HepG2 (cell line): ENCODE results near the gene FLYWCH1. TPM values are rescaled to one million over a fixed set of nuclear protein-coding genes. Genes with fewer than 3 reads are reported as not detected.
A peak's percentile ranks its signal among the peaks of the same experiment; 100 is the strongest.

Source experiments
- ATAC-seq: fragments of 200-7000 bp; cut with Tn5 transposase; 3 replicates; pipeline ENCODE4 v1.9.1; 2020; ENCODE audit warnings: mild to moderate bottlenecking, moderate library complexity
- BruUV-seq: library from RNA; stranded (reverse); fragments of 400-500 nt; replicated peaks from 2 replicates; lab custom pipeline; 2021; lab: Mats Ljungman, UMichigan
- CTCF ChIA-PET: fragments of 300-600 bp; formaldehyde crosslinking; extraction: SDS; loops from one replicate; lab custom pipeline; 2021; ENCODE audit warnings: low total read pairs, inconsistent platforms, low intra/inter-chr PET ratio; lab: Yijun Ruan, JAX
- POLR2A ChIA-PET: fragments of 350-600 bp; sonication (Branson Sonifier 250); formaldehyde crosslinking; loops from one replicate; lab custom pipeline; 2020; ENCODE audit warnings: antibody characterized with exemption, inconsistent platforms; lab: Yijun Ruan, JAX
- DNase-seq: peaks from one replicate; pipeline ENCODE4 v3.0.0-alpha.2; 2015; ENCODE audit warnings: low spot score
- FAIRE-seq: peaks from 3 replicates; lab custom pipeline; 2011; peaks lifted over from hg19 to GRCh38; lab: Jason Lieb, UNC
- H2AFZ ChIP-seq: one replicate; pipeline ENCODE4 v1.6.1; 2011; ENCODE audit warnings: low read length, inconsistent platforms
- H3K27ac ChIP-seq: fragments of 300-600 bp; 3 replicates; pipeline ENCODE4 v1.8.0; 2011; ENCODE audit warnings: mixed run types, mild to moderate bottlenecking, mixed read lengths, low read length, inconsistent platforms; ENCODE audit not compliant: insufficient read depth; ENCODE audit errors: extremely low read length
- H3K27me3 ChIP-seq, 2 experiments: fragments of 200-600 bp in 1 of 2; 2 replicates in 1 of 2; 3 replicates in 1 of 2; pipeline versions ENCODE4 v1.6.0 to v1.8.0; 2011; ENCODE audit warnings: low read length in 2 of 2, mild to moderate bottlenecking in 2 of 2, moderate library complexity in 2 of 2, inconsistent platforms in 1 of 2; ENCODE audit not compliant: insufficient read depth in 2 of 2, control insufficient read depth in 1 of 2
- H3K36me3 ChIP-seq, 2 experiments: fragments of 200-600 bp in 1 of 2; replicated peaks in 1 of 2; 2 replicates in 1 of 2; 3 replicates in 1 of 2; pipeline versions ENCODE4 v1.5.1 to v1.8.0; 2011; ENCODE audit warnings: low read length in 2 of 2, inconsistent platforms in 1 of 2; ENCODE audit not compliant: insufficient read depth in 2 of 2, control insufficient read depth in 1 of 2
- H3K4me1 ChIP-seq: 2 replicates; pipeline ENCODE4 v1.5.1; 2012; ENCODE audit warnings: low read length, inconsistent platforms; ENCODE audit not compliant: insufficient read depth
- H3K4me2 ChIP-seq: 2 replicates; pipeline ENCODE4 v1.6.0; 2011; ENCODE audit warnings: low read depth, low read length, inconsistent platforms
- H3K4me3 ChIP-seq, 3 experiments: fragments of 200-600 bp in 1 of 3; sonication (generic), shearing (Covaris generic) in 1 of 3; replicated peaks in 1 of 3; 2 replicates each; pipeline ENCODE4 v1.5.1; 2011 to 2016; ENCODE audit warnings: low read length in 3 of 3, inconsistent platforms in 2 of 3, low read depth in 2 of 3, mild to moderate bottlenecking in 2 of 3, control low read depth in 1 of 3, mixed read lengths in 1 of 3; ENCODE audit not compliant: insufficient read depth in 1 of 3
- H3K79me2 ChIP-seq: one replicate; pipeline ENCODE4 v1.6.1; 2011; ENCODE audit warnings: low read length, inconsistent platforms; ENCODE audit not compliant: insufficient read depth
- H3K9ac ChIP-seq: 2 replicates; pipeline ENCODE4 v1.6.0; 2011; ENCODE audit warnings: mild to moderate bottlenecking, low read depth, low read length, inconsistent platforms; ENCODE audit not compliant: insufficient read depth
- H3K9me3 ChIP-seq: 2 replicates; pipeline ENCODE4 v1.5.1; 2012; ENCODE audit warnings: mild to moderate bottlenecking, low read length
- H4K20me1 ChIP-seq: 2 replicates; pipeline ENCODE4 v1.6.0; 2011; ENCODE audit warnings: inconsistent platforms, mild to moderate bottlenecking, low read length, moderate library complexity; ENCODE audit not compliant: insufficient read depth
- BRF2 ChIP-seq: sonication (generic); formaldehyde crosslinking; IDR thresholded peaks from 2 replicates; pipeline ENCODE4 v1.8.1; 2022; ENCODE audit warnings: mild to moderate bottlenecking, missing genetic modification reagents
- KDM5A ChIP-seq: fragments of 200-600 bp; sonication (generic); IDR thresholded peaks from 2 replicates; pipeline ENCODE4 v1.7.0; 2018; ENCODE audit warnings: antibody characterized with exemption, mild to moderate bottlenecking, low read length, borderline replicate concordance
- KLF13 ChIP-seq: sonication (generic); formaldehyde crosslinking; IDR thresholded peaks from 2 replicates; pipeline ENCODE4 v1.4.0; 2020; ENCODE audit warnings: mild to moderate bottlenecking, missing genetic modification reagents
- MIER3 ChIP-seq: IDR thresholded peaks from 2 replicates; pipeline ENCODE4 v1.6.1; 2016; ENCODE audit warnings: missing compliant biosample characterization, borderline replicate concordance
- NRL ChIP-seq: sonication (generic); formaldehyde crosslinking; IDR thresholded peaks from 2 replicates; pipeline ENCODE4 v1.5.0; 2020; ENCODE audit warnings: missing genetic modification reagents, mild to moderate bottlenecking, moderate library complexity, borderline replicate concordance
- POLR2G ChIP-seq: fragments of 200-400 bp; formaldehyde crosslinking; IDR thresholded peaks from 2 replicates; pipeline ENCODE4 v1.6.1; 2018; ENCODE audit warnings: mild to moderate bottlenecking, low read depth, low read length, moderate library complexity
- ZC3H13 ChIP-seq: sonication (generic); formaldehyde crosslinking; IDR thresholded peaks from 2 replicates; pipeline ENCODE4 v1.8.1; 2023; ENCODE audit warnings: mild to moderate bottlenecking, missing genetic modification reagents, moderate library complexity
- ZFP36L2 ChIP-seq: sonication (generic); formaldehyde crosslinking; IDR thresholded peaks from 2 replicates; pipeline ENCODE4 v1.4.0; 2020; ENCODE audit warnings: missing genetic modification reagents
- ZFP37 ChIP-seq: sonication (generic); formaldehyde crosslinking; IDR thresholded peaks from 2 replicates; pipeline ENCODE4 v1.4.0; 2020; ENCODE audit warnings: missing genetic modification reagents, borderline replicate concordance
- ZNF547 ChIP-seq: sonication (generic); formaldehyde crosslinking; IDR thresholded peaks from 2 replicates; pipeline ENCODE4 v1.5.1; 2020; ENCODE audit warnings: mild to moderate bottlenecking, missing genetic modification reagents
- ZNF564 ChIP-seq: sonication (generic); formaldehyde crosslinking; IDR thresholded peaks from 2 replicates; pipeline ENCODE4 v1.8.1; 2023; ENCODE audit warnings: mild to moderate bottlenecking, missing genetic modification reagents
- ZNF615 ChIP-seq: sonication (generic); formaldehyde crosslinking; IDR thresholded peaks from 2 replicates; pipeline ENCODE4 v1.5.0; 2020; ENCODE audit warnings: mild to moderate bottlenecking, missing genetic modification reagents, borderline replicate concordance
- ZNF670 ChIP-seq: sonication (generic); formaldehyde crosslinking; IDR thresholded peaks from 2 replicates; pipeline ENCODE4 v1.8.0; 2022; ENCODE audit warnings: mild to moderate bottlenecking, missing genetic modification reagents, borderline replicate concordance
- ZNF883 ChIP-seq: sonication (generic); formaldehyde crosslinking; IDR thresholded peaks from 2 replicates; pipeline ENCODE4 v1.5.1; 2020; ENCODE audit warnings: mild to moderate bottlenecking, missing genetic modification reagents; ENCODE audit errors: not compliant biosample characterization
- WGBS: methylation state at CpG from one replicate; pipeline ENCODE4 v1.1.6; 2017; ENCODE audit warnings: low lambda C conversion rate; 5-methylcytosine and 5-hydroxymethylcytosine counted together
- in situ Hi-C: cut with HindIII; loops from 2 replicates; pipeline ENCODE4 v1.10.0; 2017; ENCODE audit warnings: low pct_unique_long_range_greater_than_20kb; ENCODE audit not compliant: extremely low pct_ligation_motif_present
- intact Hi-C: fragments of 100-400 bp; cut with micrococcal nuclease; formaldehyde crosslinking; loops from one replicate; pipeline ENCODE4 v1.10.0; 2022; ENCODE audit not compliant: unreplicated experiment
- polyA plus RNA-seq, 8 experiments: library from polyadenylated mRNA; depleted of rRNA in 3 of 8; stranded (reverse) in 7 of 8; unstranded in 1 of 8; fragments of >200 nt; fragmentation: Illumina TruSeq in 4 of 8; extraction: Trizol in 4 of 8; gene quantifications; 2 replicates each; pipeline versions ENCODE4 v1.2.1 to v1.2.3, GENCODE V29; 2011 to 2016; ENCODE audit warnings: low read depth in 4 of 8, missing spikeins in 1 of 8, mixed read lengths in 1 of 8; ENCODE audit not compliant: insufficient read depth in 1 of 8
- total RNA-seq, 5 experiments: library from RNA; depleted of rRNA; stranded (reverse); fragments of >200 nt; fragmentation: Illumina TruSeq; extraction: Trizol; gene quantifications; 2 replicates each; pipeline ENCODE4 v1.2.3, GENCODE V29; 2016; ENCODE audit warnings: low read depth in 1 of 5
- TF ChIP-seq, protein P1 (sequence below): sonication (generic); formaldehyde crosslinking; IDR thresholded peaks from 2 replicates; pipeline ENCODE4 v1.5.0; 2020; ENCODE audit warnings: mild to moderate bottlenecking, missing genetic modification reagents, moderate library complexity

The FLYWCH1 gene
- total and polyA plus RNA-seq, 2 of the 13 experiments (the other 11 are each of a cell fraction or from before 2014, with no cell fraction given), result 7.3 to 12.4 TPM

- TF ChIP-seq NRL (CRISPR knock-in tag) (0 out of 2 replicates have a peak, but pooled peaks have one; percentile 59), MIER3 (peak; percentile 76; the same call in 1 of the 2 replicates), KLF13 (CRISPR knock-in tag) (peak; percentile 59; the same call in 1 of the 2 replicates), ZFP37 (CRISPR knock-in tag) (0 out of 2 replicates have a peak, but pooled peaks have one; percentile 18), BRF2 (CRISPR knock-in tag) (0 out of 2 replicates have a peak, but pooled peaks have one; percentile 72)
- TF ChIP-seq, protein P1, sequence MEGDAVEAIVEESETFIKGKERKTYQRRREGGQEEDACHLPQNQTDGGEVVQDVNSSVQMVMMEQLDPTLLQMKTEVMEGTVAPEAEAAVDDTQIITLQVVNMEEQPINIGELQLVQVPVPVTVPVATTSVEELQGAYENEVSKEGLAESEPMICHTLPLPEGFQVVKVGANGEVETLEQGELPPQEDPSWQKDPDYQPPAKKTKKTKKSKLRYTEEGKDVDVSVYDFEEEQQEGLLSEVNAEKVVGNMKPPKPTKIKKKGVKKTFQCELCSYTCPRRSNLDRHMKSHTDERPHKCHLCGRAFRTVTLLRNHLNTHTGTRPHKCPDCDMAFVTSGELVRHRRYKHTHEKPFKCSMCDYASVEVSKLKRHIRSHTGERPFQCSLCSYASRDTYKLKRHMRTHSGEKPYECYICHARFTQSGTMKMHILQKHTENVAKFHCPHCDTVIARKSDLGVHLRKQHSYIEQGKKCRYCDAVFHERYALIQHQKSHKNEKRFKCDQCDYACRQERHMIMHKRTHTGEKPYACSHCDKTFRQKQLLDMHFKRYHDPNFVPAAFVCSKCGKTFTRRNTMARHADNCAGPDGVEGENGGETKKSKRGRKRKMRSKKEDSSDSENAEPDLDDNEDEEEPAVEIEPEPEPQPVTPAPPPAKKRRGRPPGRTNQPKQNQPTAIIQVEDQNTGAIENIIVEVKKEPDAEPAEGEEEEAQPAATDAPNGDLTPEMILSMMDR, result peak; percentile 95
These were observed 7.4 kb upstream of the FLYWCH1 start (continued) for GRCh38 chr16:2904100-2904921.

DNA sequence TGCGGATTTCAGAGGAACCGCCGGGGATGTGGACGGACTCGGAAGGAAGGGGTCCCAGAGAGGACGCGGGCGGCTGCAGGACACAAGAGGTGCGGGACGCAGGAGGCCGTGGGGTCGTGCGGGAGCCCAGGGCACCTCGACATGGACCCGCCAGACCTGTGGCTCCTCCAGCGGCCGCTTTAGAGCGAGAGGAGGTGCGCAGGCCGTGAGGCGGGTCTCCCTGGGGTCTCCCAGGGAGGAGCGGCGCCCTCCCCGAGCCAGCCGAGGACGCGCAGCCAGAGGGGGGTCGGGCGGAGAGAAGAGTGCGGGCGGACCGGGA lies 6.8 kb upstream of the FLYWCH1 start:
- Histone ChIP-seq H2AFZ (no peak overlapping the region), H3K27me3 (no peaks in the 10 kb centered on the region; a peak in 1 of 5 replicates), H3K4me2 (peak overlapping the region; percentile 98), H3K36me3 (no peaks in the 10 kb centered on the region), H3K4me3 (peak overlapping the region; percentile 82 to 96 (median 95)), H3K79me2 (peaks cover 2% of the 10 kb centered on the region), H4K20me1 (no peaks in the 10 kb centered on the region), H3K4me1 (peaks cover 24% of the 10 kb centered on the region), H3K9ac (peak overlapping the region; percentile 91), H3K27ac (peak overlapping the region; percentile 83), H3K9me3 (no peaks in the 10 kb centered on the region)
- ChIA-PET CTCF (interaction anchor here (2.1 kb wide), 1 partner anchor 30 kb away, joined by 7 read pairs; no protein-coding TSS in a partner anchor), POLR2A (interaction anchor here (0.8 to 3.5 kb wide), 10 partner anchors 10 to 153 kb away, joined by 3 to 96 read pairs (median 6); partner anchors contain the start of genes FLYWCH2, SRRM2 and TNFRSF12A)
- FAIRE-seq (no peak), DNase-seq (no peak), ATAC-seq (peak; percentile 8; the same call in 2 of the 3 replicates)
- intact Hi-C loops, result loop anchor here (2.0 kb wide), 2 partner anchors 22 to 30 kb away; partner anchors contain the start of gene FLYWCH2
- in situ Hi-C loops, result no loop called here
- BruUV-seq, result TSS peak; percentile 90
- 0% methylated on average over 9 of the region's 32 CpGs for WGBS
- TF ChIP-seq KDM5A (peak; percentile 39; the same call in 1 of the 2 replicates), ZC3H13 (peak; percentile 80), ZNF564 (CRISPR knock-in tag) (peak; percentile 7; the same call in 1 of the 2 replicates), ZNF670 (CRISPR knock-in tag) (peak; percentile 68; the same call in 1 of the 2 replicates), ZNF883 (peak; percentile 66), ZNF615 (CRISPR knock-in tag) (0 out of 2 replicates have a peak, but pooled peaks have one; percentile 66), POLR2G (0 out of 2 replicates have a peak, but pooled peaks have one; percentile 16), ZNF547 (peak; percentile 74), ZFP36L2 (no peak)
